K562 (cell line): Measurements from ENCODE around the gene ANKRD27. TPM values are rescaled to one million over a fixed set of nuclear protein-coding genes. Genes with fewer than 3 reads are reported as not detected.

Experiments used
- AFF4 ChIP-seq: sonication (generic); formaldehyde crosslinking; IDR thresholded peaks from 2 replicates; pipeline ENCODE4 v1.8.0; 2023; ENCODE audit warnings: mild to moderate bottlenecking, missing genetic modification reagents
- CBX5 ChIP-seq: IDR thresholded peaks from 2 replicates; pipeline ENCODE4 v1.6.1; 2014; ENCODE audit warnings: low read depth, borderline replicate concordance
- DLX4 ChIP-seq: fragments of 250-450 bp; sonication (Bioruptor Pico); IDR thresholded peaks from 2 replicates; pipeline ENCODE4 v1.6.1; 2021; ENCODE audit warnings: mild to moderate bottlenecking
- ESRRA ChIP-seq: fragments of 450-650 bp; IDR thresholded peaks from 2 replicates; pipeline ENCODE4 v1.6.1; 2014; ENCODE audit warnings: low read depth, mild to moderate bottlenecking, moderate library complexity, borderline replicate concordance
- FOXA1 ChIP-seq: fragments of 450-650 bp; IDR thresholded peaks from 2 replicates; pipeline ENCODE4 v1.6.1; 2016; ENCODE audit warnings: mild to moderate bottlenecking, borderline replicate concordance
- MITF ChIP-seq: IDR thresholded peaks from 2 replicates; pipeline ENCODE4 v1.6.1; 2014; ENCODE audit warnings: antibody characterized with exemption
- ZNF280A ChIP-seq: fragments of 450-650 bp; IDR thresholded peaks from 2 replicates; pipeline ENCODE4 v1.6.1; 2018; ENCODE audit warnings: mild to moderate bottlenecking, low read depth; ENCODE audit not compliant: partially characterized antibody
- polyA plus RNA-seq, 8 experiments: library from polyadenylated mRNA; depleted of rRNA in 4 of 8; stranded (reverse) in 5 of 8; unstranded in 3 of 8; fragments of >200 nt; fragmentation: Nextera tagmentation in 2 of 8; fragmentation: Illumina TruSeq in 1 of 8; extraction: Ambion mirVana in 2 of 8; extraction: Trizol in 1 of 8; gene quantifications; 2 replicates each; pipeline versions ENCODE4 v1.2.1 to v1.2.3, GENCODE V29; 2011 to 2014; ENCODE audit warnings: inconsistent platforms in 1 of 8, missing spikeins in 1 of 8
- total RNA-seq, 7 experiments: library from RNA; depleted of rRNA in 6 of 7; stranded (reverse); fragments of >200 nt in 6 of 7; fragmentation: Illumina TruSeq in 2 of 7; extraction: Trizol in 2 of 7; gene quantifications; 2 replicates each; pipeline versions ENCODE4 v1.2.1 to v1.2.3, GENCODE V29; 2011 to 2021; ENCODE audit warnings: low replicate concordance in 1 of 7
- TF ChIP-seq, protein P1 (sequence below): conservative IDR thresholded peaks from 2 replicates; pipeline ENCODE4 v1.6.1; 2011; ENCODE audit warnings: low read depth, mild to moderate bottlenecking, low read length; ENCODE audit not compliant: control insufficient read depth
- TF ChIP-seq, protein P2 (sequence below): fragments of 450-650 bp; IDR thresholded peaks from 2 replicates; pipeline ENCODE4 v1.6.1; 2018; ENCODE audit not compliant: partially characterized antibody
- TF ChIP-seq, protein P3 (sequence below): fragments of 450-650 bp; IDR thresholded peaks from 2 replicates; pipeline ENCODE4 v1.6.1; 2016

The ANKRD27 gene
- total and polyA plus RNA-seq, 9 of the 15 experiments (the other 6 are each of a cell fraction or from before 2014, with no cell fraction given) = 5.3 to 71.3 (median 54.2) TPM

DNA sequence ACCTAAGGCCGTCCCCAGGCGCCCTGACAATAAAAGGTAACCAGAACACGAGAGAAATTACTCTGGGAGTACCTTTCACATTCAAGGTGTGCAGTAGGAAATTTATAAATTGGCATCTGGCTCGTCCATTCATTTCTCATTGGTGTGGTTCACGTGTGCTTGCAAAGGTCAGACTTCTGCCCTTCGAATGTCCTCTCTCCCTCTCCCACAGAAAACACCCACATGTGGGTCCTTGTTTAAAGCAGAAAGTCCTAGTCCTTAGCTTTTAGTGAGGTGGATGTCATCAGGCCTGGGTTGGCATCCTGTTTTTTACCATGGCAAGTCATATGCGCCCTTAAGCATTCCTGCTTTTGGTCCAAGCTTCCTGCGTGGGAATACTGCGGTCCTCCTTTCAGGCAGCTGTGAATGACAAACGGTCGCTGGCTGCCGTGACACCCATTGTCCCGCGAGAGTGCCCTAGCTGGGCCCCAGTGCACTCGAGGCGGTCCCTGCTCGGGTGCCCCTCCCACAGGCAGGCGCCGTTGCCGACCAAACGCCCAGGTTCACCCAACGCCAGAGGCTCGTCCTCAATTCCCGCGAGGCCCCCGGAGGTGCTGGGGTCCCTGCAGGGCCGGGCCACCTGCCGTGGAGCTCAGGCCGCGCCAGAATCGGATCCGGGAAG, 16.4 kb upstream of the ANKRD27 start, which contains the start of gene NUDT19 (continued):
- TF ChIP-seq AFF4 (CRISPR knock-in tag) (peak; percentile 60), MITF (no peak), CBX5 (no peak), FOXA1 (no peak), ESRRA (peak; percentile 93), ZNF280A (no peak), DLX4 (no peak)
- TF ChIP-seq, protein P1, sequence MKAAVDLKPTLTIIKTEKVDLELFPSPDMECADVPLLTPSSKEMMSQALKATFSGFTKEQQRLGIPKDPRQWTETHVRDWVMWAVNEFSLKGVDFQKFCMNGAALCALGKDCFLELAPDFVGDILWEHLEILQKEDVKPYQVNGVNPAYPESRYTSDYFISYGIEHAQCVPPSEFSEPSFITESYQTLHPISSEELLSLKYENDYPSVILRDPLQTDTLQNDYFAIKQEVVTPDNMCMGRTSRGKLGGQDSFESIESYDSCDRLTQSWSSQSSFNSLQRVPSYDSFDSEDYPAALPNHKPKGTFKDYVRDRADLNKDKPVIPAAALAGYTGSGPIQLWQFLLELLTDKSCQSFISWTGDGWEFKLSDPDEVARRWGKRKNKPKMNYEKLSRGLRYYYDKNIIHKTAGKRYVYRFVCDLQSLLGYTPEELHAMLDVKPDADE = no peak
- TF ChIP-seq, protein P2, sequence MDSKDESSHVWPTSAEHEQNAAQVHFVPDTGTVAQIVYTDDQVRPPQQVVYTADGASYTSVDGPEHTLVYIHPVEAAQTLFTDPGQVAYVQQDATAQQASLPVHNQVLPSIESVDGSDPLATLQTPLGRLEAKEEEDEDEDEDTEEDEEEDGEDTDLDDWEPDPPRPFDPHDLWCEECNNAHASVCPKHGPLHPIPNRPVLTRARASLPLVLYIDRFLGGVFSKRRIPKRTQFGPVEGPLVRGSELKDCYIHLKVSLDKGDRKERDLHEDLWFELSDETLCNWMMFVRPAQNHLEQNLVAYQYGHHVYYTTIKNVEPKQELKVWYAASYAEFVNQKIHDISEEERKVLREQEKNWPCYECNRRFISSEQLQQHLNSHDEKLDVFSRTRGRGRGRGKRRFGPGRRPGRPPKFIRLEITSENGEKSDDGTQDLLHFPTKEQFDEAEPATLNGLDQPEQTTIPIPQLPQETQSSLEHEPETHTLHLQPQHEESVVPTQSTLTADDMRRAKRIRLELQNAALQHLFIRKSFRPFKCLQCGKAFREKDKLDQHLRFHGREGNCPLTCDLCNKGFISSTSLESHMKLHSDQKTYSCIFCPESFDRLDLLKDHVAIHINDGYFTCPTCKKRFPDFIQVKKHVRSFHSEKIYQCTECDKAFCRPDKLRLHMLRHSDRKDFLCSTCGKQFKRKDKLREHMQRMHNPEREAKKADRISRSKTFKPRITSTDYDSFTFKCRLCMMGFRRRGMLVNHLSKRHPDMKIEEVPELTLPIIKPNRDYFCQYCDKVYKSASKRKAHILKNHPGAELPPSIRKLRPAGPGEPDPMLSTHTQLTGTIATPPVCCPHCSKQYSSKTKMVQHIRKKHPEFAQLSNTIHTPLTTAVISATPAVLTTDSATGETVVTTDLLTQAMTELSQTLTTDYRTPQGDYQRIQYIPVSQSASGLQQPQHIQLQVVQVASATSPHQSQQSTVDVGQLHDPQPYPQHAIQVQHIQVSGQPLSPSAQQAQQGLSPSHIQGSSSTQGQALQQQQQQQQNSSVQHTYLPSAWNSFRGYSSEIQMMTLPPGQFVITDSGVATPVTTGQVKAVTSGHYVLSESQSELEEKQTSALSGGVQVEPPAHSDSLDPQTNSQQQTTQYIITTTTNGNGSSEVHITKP = no peak
- TF ChIP-seq, protein P3, sequence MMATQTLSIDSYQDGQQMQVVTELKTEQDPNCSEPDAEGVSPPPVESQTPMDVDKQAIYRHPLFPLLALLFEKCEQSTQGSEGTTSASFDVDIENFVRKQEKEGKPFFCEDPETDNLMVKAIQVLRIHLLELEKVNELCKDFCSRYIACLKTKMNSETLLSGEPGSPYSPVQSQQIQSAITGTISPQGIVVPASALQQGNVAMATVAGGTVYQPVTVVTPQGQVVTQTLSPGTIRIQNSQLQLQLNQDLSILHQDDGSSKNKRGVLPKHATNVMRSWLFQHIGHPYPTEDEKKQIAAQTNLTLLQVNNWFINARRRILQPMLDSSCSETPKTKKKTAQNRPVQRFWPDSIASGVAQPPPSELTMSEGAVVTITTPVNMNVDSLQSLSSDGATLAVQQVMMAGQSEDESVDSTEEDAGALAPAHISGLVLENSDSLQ = peak; percentile 83
